Activated T-helper 9 cell treated with anti-CD3 and anti-CD28 coated beads, Interleukin-2, amount 50 U/mL, for 16 hours (primary cell): Measurements from ENCODE around the gene CCDC182.

Source experiments
- DNase-seq: peaks from one replicate; pipeline ENCODE4 v3.0.0-alpha.2; 2020; ENCODE audit warnings: low read depth

The CCDC182 gene

DNA sequence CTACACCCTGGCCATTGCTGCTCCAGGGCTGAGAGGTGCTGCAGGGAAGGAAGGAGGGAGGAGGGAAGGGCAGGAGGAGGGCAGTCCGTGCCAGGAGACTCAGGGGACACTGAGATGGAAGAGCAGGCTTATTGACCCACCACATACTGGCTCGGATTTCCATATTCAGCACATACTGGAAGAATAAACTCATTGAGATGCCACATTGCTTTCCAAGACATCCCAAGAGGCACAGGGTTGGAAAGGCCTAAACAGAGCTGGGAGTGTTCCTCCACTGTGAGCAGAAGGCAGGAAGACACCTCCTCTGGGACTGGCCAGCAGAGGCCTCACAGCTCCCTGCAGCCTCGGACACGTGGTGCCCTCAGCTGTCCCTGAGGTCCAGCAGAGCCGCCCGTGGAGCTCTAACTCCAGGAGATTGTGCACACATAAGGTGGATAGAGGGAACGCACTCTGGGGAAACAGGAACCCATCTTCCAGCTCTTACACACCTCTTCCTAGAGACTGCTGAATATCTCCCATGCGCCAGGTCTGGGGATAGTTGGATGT is 17.4 kb downstream of the CCDC182 start:
- DNase-seq, result no peak

DNA sequence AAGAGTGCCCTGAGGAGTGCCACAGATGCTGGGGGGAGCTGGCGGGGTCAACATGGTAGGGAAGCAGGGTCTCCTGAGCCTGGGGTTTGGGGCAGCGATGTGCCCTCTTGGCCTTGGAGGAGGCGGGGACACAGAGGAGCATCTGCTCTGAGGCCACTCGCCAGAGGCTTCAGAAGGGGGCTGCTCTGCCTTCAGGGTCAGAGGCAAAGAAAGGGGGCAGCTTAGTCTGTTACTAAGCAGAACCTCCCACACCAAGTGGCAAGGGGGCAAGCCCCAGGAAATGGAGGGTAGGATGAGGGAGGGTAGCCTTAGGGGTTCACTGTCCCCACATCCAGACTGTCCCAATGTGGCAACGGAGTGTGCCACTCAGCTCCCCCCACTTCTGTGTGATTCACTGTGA is 18.3 kb downstream of the CCDC182 start:
- no peak for DNase-seq

DNA sequence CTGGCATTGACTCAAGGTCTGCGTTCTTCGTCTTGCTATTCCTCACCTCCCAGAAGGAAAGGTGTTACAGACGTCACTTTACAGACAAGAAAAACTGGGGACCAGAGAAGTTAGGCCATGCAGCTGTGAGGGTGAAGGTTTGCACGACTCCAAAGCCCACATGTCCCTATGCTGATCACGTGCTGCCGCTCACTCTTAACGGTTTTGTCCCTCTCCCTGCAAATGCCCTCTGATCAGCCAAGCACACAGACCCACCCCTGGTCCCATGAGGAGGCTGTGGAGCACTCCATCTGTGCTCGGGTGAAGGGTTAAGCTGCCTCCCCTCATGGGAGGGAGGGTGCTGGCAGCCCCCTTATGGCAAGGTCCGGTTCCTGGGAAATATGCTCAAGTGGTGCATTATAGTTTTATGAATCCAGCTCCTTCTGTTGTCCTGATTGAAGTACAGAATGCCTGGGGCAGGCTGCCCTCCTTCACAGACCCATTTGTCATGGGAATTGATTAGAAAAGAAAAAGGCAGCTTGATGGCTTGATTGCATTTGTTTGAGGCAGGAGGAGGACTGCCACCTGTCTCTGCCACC is 18.8 kb downstream of the CCDC182 start:
- DNase-seq, result no peak

DNA sequence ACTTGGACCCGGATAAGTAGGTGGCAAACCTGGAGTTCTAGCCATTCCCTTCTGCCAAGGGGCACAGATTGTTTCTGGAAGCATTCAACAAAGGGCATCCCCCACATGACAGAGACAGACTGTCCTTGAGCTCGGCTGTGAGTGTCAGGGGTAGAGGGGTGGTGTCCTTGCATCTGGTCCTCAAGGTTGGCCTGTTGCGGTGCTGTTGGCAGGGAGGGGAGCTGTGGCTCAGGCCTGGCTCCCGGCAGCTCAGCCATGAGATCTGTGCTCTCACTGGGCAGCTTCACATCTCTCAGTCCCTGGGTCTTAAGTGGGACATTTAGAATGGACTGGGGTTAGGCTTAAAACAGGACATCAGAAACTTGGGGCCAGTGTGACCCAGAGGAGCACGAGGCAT is 20.4 kb downstream of the CCDC182 start:
- no peak for DNase-seq

DNA sequence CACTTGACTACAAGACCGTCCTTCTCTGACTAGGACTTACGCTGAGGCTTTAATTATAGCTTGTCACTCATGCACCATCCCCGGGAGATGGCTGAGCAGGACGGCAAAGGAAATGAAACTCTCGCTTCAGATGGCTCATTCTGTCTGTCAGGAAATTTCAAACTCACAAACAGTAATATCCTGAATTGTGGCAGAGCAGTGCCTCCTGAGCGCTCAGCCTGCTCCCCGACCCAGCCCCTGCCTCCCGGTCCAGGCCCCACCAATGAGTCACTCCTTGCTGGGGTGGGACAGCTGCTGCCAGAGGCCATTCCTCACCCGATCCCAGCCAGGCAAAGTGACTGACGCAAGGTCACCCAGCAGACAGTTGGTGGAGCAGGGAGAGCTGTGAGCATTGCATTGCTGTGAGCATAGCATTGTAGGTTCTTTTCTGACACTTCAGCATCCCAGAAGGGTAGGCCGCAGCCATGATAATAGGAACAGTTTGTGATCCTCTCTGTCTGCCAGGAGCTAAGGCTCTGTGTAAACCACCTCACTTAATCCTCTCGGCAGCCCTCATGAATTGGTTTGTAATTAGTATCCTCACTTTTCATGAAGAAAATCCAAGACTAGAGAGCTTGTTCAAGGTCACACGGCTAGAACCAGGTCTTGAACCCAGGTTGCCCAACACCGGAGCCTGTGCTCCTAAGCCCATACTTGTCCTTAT is 20.9 kb downstream of the CCDC182 start:
- DNase-seq, result no peak

DNA sequence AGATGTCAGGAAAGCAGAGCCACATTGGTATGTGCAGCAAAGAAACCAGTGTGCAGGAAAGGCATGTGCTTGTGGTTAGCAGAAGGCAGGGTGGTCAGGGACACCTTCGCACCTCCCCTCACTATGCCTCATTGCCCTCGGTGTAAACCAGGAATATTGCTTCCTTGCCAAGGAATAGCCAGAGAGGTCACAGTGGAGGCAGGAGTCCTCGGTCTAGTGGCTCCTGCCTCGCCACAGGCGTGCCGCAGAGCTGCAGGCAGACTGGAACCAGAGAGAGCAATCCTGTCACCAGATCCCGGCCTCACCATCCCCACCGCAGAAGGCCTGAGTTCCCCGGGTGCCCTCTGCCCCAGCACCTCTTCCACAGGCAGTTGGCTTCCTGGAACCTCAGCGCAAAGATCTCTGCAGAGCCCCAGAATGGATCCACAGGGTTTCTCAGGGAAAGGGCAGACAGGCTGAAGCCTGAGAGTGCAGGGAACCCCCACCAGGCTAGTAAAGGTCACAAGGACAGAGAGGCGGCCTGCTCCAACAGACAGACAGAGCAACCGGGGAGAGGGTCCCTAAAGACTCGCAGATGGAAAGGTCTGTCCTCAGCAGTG is 21.6 kb downstream of the CCDC182 start:
- no peak for DNase-seq

DNA sequence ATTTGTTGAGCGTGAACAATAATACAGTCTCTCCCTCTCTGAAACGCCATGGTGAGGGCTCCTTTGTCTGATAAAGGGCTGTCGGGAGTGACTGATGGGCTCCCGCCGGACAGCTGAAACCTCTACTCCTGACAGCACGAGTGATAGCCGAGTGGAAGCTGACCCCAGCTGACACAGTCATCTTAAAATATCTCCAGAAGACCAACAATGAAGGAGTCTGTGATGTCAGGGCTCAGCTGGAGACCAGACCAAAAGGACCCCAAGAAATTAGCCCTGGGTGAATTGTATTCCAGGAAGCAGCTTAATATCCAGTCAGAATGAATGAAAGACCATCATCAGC is 22.4 kb downstream of the CCDC182 start:
- DNase-seq, result no peak

DNA sequence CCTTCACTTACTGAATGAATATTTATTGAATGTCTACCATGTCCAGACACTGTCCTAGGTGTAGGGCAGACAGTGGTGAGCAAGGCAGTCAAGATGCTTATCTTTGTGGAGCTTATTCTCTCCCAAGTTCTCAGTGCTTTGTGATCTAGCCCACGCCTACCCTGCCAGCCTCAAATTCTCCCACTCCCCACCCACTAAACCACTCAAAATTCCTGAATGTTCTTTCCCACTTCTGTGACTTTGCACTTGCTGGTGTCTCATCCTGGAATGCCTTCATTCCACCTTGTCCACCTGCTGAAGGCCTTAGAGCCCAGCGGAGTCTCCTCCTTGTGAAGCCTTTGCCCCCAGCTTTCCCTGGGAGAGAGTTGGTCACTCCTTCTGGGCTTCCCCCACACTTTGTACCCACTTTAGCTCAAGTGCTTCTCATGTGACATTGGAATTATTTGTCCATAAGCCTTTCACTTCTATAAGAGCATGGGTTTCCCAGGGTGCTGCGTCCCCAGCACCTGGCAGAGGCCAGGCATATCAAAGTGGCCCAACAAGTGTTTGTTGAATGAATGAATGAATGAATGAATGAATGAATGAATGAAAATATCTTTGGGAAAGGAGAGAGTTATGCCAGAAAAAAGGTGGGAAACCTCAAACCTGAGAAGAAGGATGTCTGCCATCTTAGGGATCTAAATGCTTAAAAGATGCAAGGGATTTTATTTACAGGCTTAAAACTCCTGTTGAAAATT is 23.0 kb downstream of the CCDC182 start:
- no peak for DNase-seq

DNA sequence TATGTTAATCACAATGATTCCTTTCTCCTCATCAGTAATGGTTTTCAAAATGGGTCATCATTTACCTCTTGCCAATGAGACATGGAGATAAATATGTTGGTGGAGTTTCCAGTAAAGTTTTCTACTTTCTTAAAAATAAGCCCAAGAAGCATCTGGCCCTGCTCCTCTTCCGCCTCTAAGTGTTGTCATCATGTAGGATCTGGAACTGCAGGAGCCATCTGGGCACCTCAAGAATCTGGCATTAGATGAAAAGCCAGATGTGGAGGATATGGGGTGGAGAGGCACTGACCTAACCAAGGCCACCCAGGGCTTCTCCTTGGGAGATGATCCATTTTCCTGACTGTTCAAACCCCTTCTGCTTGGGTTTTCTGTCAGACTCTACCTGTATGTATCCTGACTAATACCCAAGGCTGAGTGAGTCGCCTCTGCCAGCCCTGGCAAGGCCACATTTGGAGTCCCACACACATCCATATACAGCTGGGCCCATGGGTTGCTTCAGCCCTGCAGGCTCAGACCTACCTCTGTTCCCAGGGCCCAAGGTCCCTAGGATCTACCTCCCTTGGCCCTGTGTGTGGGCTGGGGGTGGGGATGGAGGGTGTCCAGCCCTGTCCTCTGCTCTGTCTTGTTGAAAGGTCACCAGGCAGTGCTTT is 24.6 kb downstream of the CCDC182 start:
- DNase-seq, result no peak

DNA sequence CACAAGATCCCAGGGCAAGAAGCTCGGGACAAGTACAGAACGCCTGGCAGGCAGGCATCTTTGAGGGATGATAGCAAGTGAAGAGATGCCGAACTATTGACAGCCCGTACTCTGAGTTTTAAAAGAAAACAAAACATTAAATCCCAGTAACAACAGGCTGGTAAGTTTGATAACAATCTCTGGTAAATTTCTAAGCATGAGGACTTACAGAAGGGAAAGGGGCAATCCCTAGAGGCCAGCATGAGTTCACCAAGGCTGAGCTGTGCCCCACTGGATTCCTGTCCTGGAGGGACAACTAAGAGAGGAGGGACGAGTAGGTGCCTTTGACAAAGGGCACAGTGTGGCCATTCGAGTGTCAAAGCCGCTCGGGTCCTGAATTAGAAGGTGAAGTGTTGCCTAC is 26.2 kb downstream of the CCDC182 start:
- DNase-seq, result no peak

DNA sequence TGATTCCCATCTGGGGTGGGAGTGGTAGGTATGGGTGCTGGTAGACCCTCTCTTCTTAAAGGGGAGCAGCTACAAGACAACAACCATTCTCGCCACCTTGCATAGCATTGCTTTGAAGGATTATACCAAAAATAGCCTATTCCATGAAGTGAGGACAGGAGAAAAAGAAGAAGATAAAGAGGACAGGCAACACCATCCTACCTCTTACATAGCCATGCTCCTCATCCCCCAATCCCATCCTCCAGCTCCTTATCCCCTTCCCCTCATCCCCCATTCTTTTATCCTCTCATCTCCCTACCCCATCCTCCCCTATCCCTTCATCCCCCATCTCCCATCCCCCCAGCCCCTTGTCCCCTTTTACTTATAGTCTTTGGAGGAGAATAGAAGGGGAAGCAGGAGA is 29.1 kb downstream of the CCDC182 start:
- no peak for DNase-seq

DNA sequence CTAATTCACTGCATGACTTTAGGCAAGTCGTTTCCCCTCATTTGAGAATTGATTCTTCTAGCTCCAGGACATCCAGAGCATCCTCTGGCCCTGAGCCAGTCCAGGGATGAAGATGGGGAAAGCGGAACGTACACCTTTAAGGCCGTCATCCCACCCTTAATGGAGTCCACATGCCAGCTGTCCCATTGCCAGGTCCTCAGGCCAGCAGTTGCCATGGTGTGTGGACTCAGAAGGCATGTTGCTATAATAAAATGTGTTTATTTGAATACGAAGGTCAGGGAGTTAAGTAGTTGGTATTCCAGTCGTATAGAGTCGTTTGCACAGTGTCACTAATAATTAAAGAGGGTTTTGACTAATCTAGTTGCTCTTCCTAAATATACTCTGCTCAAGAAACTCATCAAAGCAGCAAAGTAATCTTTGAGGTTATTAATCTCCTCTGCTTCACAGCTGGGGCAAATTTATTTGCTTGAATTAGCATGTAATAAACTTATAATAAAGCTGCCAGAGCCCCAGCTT is 30.4 kb downstream of the CCDC182 start:
- DNase-seq, result no peak

DNA sequence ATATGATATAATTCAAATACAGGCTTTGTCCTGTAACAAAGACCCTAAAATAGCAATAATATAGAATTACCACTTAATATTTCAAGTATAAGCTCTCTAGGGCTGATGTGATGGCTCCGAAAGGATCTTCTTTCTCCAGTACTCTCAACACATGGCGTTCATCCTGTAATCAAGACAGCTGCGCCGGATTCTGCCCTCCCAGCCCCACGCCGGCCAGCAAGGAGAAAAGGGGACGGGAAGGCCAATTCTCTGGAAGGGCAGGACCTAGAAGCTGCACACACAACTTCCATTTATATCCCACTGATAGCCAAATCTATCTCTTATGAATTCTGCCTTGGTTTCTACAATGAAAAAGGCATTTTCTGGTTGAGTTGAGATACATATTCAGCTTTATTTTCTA is 32.0 kb downstream of the CCDC182 start:
- DNase-seq, result no peak

DNA sequence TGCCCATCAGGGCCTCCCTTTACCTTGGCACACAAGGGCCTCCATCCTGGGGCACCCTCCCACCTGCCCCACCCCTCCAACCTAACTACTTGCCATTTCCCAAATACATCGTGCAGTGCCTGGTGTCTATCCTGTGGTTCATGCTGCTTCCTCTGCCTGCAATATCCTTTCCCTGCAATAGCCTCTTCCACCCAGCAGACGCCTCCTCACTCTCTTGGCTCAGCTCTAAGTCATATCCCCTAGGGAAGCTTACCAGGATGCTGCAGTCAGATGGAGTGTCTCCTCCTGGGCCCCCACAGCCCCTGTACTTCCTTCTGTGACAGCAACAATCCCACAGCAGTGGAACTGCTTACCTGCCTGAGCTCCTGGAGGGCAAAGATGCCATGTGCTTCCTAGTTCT is 36.7 kb downstream of the CCDC182 start:
- no peak for DNase-seq

DNA sequence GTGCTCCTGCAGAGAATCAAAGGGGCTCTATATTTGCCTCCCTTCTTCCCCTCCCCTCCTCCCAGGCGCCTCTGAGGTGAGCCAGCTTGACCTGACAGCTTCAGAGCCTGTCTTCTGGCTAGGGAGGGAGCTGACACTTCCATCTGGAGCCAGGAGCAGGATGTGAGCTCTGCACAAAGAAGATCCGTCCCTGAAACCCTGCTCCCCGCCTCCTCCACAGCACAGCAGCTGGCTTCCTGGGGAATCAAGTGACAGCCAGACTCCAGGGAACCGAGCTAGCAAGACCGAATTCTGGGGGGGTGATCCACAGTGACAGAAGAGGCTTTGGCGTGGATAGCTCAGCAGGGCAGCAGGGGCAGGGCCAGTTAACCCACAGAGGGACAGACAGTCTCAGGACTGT is 37.2 kb downstream of the CCDC182 start:
- DNase-seq, result no peak

DNA sequence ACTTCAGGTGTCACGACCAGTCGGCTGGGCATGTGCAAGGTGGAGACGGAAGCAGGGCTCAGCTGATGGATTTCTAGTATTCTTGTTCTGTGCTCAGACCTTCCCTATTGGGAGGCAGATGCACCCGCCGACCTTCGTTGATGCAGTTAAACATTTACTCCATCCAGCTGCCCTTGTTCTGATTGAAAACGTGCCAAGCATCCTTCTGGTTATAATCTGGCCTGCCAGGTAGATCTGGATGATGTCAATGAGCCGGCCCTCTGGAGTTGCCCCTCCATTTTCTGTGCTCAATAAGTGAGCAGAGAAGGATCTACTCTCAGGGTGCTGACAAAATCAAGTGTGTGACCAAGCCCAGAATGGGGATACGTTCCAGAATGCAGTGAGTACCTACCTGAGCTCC is 38.3 kb downstream of the CCDC182 start:
- no peak for DNase-seq

DNA sequence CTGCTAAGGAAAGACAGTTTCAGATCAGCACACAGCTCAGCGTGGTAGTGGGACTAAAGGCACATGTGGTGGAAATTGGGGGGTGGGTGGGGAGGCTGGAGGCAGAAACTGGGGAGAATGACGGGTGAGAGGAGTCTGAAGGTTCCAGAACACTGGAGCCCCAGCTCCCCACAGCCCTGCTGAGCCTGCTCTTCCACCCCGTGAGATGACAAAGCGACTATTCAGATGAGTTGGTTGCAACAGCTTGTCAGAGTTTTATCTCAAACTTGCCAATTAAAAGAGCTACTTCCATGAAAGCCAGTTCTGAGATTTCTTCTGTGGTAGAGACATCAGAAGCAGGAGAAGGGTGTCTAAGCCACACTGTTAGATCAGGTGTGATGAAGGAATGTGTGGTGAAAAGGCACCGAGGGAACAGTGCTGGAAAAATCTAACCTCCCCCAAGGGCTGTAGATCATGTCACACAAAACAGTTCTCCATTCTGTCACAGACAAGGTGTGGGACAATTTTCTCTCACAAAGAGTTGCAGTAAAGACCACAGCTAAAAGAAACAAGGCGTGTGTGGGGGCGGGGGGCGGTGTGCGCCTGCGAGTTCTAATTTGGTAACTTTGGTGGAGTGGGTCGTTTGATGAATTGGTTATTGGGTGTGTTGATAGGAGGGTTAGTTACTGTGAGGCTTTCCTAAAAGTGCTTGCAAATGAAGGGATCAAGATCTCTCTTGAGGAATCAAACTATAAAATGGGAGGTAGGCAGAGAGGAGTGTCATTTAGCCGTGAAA is 39.0 kb downstream of the CCDC182 start:
- no peak for DNase-seq

DNA sequence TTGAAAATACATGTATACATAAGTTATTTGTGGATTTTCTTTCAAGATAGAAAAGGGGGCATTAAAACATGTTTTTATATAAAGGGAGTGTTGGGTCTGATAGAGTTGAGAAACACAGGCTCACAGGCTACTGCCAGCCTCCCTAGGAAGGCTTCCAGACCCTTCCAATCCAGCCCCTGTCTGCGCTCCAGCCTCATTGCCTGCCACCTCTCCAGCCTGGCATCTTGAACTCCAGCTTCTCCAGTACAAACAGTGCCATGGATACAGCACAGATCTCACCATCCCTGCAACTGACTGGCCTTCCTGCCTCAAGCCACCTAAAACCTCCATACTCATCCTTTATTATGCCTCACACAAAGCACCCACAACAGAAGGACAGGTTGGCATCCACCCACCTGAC is 40.7 kb downstream of the CCDC182 start:
- no peak for DNase-seq

DNA sequence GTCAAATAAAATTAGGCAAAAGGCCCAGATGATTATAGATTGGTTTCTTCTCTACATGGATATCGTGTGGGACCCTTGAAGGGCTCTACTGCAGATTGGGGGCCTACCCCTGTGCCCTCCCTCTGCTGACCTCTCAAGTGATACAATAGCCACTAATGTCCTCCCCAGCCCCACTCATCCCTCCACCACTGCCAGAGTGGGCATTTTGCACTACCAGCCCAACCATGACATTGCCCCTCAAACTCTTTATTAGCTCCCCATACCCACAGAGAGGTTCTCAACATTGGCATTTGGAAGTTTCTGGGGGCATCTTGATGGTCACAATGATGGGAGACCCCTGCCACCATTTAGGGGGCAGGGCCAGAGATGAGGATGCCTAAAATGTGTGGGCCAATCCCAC is 41.8 kb downstream of the CCDC182 start:
- no peak for DNase-seq

DNA sequence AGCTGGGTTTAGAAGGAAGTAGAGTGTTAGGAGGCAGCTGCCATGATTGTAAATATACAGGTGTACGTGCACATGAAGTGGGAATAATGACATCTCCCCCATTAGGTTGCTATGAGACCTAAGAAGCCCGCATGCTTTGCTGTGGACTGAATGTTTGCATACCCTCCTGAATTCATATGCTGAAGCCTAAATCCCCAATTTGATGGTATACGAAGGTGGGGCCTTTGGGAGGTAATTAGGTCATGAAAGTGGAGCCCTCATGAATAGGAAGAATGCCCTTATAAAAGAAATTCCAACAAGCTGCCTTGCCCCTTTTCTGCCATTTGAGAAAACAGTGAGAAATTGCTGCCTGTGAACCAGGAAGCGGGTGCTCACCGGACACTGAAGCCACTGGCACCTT is 44.0 kb downstream of the CCDC182 start:
- no peak for DNase-seq

DNA sequence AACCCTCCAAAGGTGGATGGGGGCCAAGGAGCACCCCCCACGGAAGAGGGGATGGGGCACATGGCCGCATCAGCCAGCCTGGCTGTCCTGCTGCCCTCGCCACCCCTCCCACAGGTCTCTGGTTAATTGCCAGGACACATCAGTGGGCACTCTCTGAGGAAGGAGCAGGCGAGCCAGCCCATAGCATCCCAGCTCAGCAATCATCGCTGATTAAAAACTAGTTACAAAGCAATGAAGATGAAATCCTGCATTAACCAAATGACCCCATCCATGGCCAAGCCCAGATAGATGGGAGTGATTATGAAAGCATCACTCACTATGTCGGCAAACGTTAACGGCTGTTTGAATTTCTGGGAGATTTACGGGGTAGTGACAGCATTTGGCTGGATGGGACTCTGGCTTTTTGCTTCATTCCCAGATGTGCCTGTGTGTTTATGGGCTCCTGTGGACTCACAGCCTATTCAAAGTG is 45.3 kb downstream of the CCDC182 start:
- DNase-seq, result no peak
